Fibroblast of lung (primary cell): ENCODE data around the gene AGO3.

Experiments
- EZH2 ChIP-seq: IDR thresholded peaks from 2 replicates; pipeline ENCODE4 v1.5.1; 2012; ENCODE audit warnings: low read length, control low read depth, mild to moderate bottlenecking; ENCODE audit errors: missing control alignments
- TF ChIP-seq, protein P1 (sequence below), 2 donors: IDR thresholded peaks in 1 of 2; conservative IDR thresholded peaks in 1 of 2; 1 replicate in 1 of 2; 2 replicates in 1 of 2; pipeline ENCODE4 v1.5.1; 2011 to 2012; ENCODE audit warnings: low read length in 2 of 2, control low read depth in 1 of 2, inconsistent platforms in 1 of 2, low read depth in 1 of 2, mild to moderate bottlenecking in 1 of 2

DNA sequence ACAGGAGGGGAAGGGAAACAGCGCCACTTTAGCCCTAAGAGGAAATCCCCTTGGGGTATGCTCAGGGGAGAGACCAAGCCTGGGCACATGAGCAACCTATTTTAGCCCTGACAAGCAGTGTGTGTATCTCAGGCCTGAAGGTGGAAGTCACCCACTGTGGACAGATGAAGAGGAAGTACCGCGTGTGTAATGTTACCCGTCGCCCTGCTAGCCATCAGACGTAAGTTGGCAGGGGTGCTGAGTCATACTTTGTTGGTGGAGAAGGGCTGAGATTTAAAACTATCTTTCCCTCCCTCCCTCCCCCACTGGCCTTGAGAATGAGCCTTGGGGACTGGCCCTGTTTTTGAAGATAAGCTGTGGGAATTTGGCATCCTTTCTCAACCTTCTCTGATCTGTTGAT is 36.7 kb upstream of the AGO3 start:
- TF ChIP-seq, protein P1, sequence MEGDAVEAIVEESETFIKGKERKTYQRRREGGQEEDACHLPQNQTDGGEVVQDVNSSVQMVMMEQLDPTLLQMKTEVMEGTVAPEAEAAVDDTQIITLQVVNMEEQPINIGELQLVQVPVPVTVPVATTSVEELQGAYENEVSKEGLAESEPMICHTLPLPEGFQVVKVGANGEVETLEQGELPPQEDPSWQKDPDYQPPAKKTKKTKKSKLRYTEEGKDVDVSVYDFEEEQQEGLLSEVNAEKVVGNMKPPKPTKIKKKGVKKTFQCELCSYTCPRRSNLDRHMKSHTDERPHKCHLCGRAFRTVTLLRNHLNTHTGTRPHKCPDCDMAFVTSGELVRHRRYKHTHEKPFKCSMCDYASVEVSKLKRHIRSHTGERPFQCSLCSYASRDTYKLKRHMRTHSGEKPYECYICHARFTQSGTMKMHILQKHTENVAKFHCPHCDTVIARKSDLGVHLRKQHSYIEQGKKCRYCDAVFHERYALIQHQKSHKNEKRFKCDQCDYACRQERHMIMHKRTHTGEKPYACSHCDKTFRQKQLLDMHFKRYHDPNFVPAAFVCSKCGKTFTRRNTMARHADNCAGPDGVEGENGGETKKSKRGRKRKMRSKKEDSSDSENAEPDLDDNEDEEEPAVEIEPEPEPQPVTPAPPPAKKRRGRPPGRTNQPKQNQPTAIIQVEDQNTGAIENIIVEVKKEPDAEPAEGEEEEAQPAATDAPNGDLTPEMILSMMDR (conservative IDR thresholded peaks at IDR 0.05 in 1 of 2, IDR thresholded peaks at IDR 0.05 in 1 of 2; ENCODE audit: low read depth in 1 of 2, low read length in 2 of 2), result no peak
- TF ChIP-seq EZH2, result no peak
